WI38 (cell line): Measurements from ENCODE around the gene C16orf78.

Experiments
- H3K4me3 ChIP-seq: 2 replicates; pipeline ENCODE4 v1.5.1; 2011; ENCODE audit warnings: low read depth, mild to moderate bottlenecking, control low read depth, low read length
- CTCF ChIP-seq: IDR thresholded peaks from 2 replicates; pipeline ENCODE4 v1.5.1; 2012; ENCODE audit warnings: low read depth, mild to moderate bottlenecking, control low read depth, low read length

Gene C16orf78

GRCh38 chr16:49442805-49443204 lies 69.2 kb downstream of the C16orf78 start:
- H3K4me3 ChIP-seq = no peak overlapping the region
- no peak for TF ChIP-seq CTCF

- H3K4me3 ChIP-seq = no peak overlapping the region
- TF ChIP-seq CTCF = no peak
Observed at GRCh38 chr16:49443576-49443975, 70.0 kb downstream of the C16orf78 start.

- H3K4me3 ChIP-seq = no peak overlapping the region
- TF ChIP-seq CTCF = no peak
Observed at GRCh38 chr16:49446805-49447204, 73.2 kb downstream of the C16orf78 start.
